HUES48 (cell line): ENCODE results near the gene GRAMD4.
"Not testable (repeated sequence)": the region's sequence is repeated elsewhere in the genome, so short reads cannot be mapped to it uniquely, and the experiment has no call there.

Source experiments
- H3K27ac ChIP-seq: one replicate; pipeline ENCODE4 v1.7.0; 2013; ENCODE audit warnings: low read depth, low read length, inconsistent platforms
- H3K27me3 ChIP-seq: 2 replicates; pipeline ENCODE4 v1.6.1; 2013; ENCODE audit warnings: mild to moderate bottlenecking, low read length; ENCODE audit not compliant: control insufficient read depth, insufficient read depth
- H3K36me3 ChIP-seq: 2 replicates; pipeline ENCODE4 v1.6.1; 2013; ENCODE audit warnings: low read length; ENCODE audit not compliant: control insufficient read depth, insufficient read depth
- H3K4me1 ChIP-seq: 2 replicates; pipeline ENCODE4 v1.6.1; 2013; ENCODE audit warnings: mild to moderate bottlenecking, low read length; ENCODE audit not compliant: control insufficient read depth, insufficient read depth
- H3K4me3 ChIP-seq: 2 replicates; pipeline ENCODE4 v1.5.1; 2013; ENCODE audit warnings: mild to moderate bottlenecking, low read depth, low read length
- H3K9ac ChIP-seq: 2 replicates; pipeline ENCODE4 v1.6.1; 2013; ENCODE audit warnings: mild to moderate bottlenecking, low read depth, low read length, moderate library complexity
- H3K9me3 ChIP-seq: 2 replicates; pipeline ENCODE4 v1.6.1; 2013; ENCODE audit warnings: low read length; ENCODE audit not compliant: control insufficient read depth, insufficient read depth

GRAMD4 gene

DNA sequence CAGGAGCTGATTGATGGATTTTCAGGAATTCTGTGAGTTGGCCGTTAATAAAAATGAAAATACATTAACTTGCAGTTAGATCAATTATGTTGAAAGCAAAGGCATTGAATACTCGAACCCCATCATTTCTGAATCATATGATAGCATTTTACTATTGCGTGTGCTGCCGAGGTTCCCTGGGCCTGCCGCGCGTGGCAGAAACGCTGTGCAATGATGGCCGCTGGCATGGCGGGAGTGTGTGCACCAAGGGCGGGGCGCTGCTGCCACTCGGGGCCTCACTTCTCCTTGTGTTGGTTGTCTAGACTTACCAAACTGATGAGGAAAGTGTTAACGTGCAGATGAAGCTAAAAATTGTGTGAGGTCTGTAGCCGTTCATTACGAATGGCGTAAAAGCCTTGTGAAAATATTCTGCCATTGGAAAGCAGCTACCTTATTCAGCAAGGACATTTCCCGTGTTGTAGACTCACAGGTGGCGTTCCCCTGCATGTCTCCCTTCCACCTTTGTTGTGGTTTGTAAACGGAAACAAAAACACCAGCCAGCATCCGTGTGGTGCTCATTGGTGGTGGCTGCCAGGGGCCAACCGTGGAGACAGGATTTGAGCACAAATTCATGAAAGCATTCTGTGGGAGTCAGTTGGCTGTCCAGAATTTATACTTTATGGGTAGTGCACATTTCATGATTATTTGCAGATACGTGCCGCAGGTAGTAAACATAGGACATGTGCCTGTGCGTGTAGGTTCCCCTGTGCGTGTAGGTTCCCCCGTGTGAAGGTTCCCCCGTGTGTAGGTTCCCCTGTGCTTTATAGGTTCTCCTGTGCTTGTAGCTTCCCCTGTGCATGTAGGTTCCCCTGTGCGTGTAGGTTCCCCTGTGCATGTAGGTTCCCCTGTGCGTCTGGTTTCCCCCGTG, 5.9 kb upstream of the GRAMD4 start:
- Histone ChIP-seq H3K9me3 (no peaks in the 10 kb centered on the region), H3K4me3 (no peak overlapping the region), H3K9ac (no peak overlapping the region), H3K36me3 (no peaks in the 10 kb centered on the region), H3K27ac (no peak overlapping the region), H3K27me3 (no peaks in the 10 kb centered on the region), H3K4me1 (peaks cover 5% of the 10 kb centered on the region; the same call in 1 of the 2 replicates)

DNA sequence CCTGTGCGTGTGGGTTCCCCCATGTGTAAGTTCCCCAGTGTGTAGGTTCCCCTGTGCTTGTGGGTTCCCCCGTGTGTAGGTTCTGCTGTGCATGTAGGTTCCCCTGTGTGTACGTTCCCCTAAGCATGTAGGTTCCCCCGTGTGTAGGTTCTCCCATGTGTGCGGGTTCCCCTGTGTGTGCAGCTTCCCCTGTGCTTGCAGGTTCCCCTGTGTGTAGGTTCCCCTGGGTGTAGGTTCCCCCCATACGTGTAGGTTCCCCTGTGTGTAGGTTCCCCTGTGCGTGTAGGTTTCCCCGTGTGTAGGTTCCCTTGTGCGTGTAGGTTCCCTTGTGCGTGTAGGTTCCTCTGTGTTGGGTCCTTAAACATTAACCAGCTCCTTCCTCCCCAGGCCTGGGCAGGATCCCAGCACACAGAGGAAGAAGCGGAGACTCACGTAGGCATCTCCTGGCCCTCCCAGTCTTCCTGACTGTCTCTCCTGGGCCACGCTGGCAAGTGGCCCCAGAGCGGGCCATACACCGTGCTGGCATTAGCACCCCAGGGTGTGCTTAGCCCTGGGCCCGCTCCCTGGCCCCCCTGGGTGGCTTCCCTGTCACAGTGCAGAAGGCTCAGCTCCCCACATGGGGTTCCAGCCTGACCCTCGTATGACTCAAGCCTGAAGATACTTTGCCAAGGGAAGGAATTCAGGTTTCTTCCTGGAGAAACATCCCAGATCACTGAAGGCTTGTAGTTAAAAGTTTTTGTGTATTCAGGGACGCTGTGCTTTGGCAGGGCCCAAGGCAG, 2.8 kb upstream of the GRAMD4 start:
- Histone ChIP-seq H3K9ac (no peak overlapping the region), H3K27me3 (no peaks in the 10 kb centered on the region), H3K4me1 (peaks cover 5% of the 10 kb centered on the region; the same call in 1 of the 2 replicates), H3K27ac (no peak overlapping the region), H3K9me3 (no peaks in the 10 kb centered on the region), H3K36me3 (no peaks in the 10 kb centered on the region), H3K4me3 (no peak overlapping the region)

DNA sequence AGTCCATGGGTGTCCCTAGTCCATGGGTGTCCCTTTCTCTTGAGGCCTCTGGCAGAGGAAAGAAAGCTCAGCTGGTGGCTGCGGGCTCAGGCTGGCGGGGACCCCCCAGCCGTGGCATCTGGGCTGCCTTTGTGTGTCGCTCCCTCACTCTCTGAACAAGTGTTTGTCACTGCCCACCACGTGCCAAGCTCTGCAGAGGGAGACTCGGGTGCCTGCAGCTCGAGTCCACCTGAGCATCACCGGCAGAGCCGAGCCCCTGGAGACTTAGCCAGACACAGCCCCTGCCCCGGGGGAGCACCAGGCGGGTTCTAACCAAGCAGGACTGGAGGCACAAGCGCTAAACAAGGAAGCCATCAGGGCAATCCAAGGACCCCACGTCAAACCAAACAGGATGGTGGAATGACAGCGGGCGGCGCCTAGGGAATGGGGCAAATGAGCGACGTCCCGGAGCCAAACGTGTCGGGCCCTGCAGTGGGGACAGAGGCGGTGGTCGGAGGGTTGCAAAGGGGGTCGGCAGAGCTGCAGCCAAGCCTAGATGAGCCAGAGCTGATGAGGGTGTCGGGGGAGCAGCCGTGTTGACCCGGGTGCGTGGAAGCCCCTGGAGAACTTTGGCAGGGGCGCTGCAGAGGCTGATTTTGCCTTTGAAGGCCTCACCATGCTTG, 2.1 kb upstream of the GRAMD4 start:
- no peak overlapping the region for H3K27ac ChIP-seq

DNA sequence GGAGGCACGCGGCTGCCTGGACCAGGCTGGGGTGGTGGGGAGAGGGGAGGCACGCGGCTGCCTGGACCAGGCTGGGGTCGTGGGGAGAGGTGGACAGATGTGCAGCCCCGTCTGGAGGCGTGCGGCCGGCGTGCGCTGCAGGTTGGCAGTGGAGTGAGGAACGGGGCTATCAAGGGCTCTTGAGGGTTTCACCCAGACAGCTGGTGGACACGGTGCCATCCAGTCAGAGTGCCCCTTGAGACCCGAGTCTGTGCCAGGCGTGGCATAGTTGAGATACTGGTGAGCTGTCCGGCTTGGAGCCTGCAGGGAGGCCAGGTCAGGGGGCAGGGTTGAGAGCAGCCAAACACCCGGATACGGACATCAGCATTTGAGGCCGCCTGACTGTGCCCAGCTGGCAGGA, 1.5 kb upstream of the GRAMD4 start:
- H3K9ac ChIP-seq, result no peak overlapping the region
- peaks cover 5% of the 10 kb centered on the region; the same call in 1 of the 2 replicates for H3K4me1 ChIP-seq
- H3K9me3 ChIP-seq, result no peaks in the 10 kb centered on the region
- H3K27me3 ChIP-seq, result no peaks in the 10 kb centered on the region
- H3K4me3 ChIP-seq, result no peak overlapping the region
- no peaks in the 10 kb centered on the region for H3K36me3 ChIP-seq
- H3K27ac ChIP-seq, result no peak overlapping the region

More for the DNA sequence above, 2.1 kb upstream of the GRAMD4 start:
- H3K27me3 ChIP-seq, result no peaks in the 10 kb centered on the region
- no peak overlapping the region for H3K4me3 ChIP-seq
- no peak overlapping the region for H3K9ac ChIP-seq
- H3K36me3 ChIP-seq, result no peaks in the 10 kb centered on the region
- peaks cover 5% of the 10 kb centered on the region; the same call in 1 of the 2 replicates for H3K4me1 ChIP-seq
- no peaks in the 10 kb centered on the region for H3K9me3 ChIP-seq

DNA sequence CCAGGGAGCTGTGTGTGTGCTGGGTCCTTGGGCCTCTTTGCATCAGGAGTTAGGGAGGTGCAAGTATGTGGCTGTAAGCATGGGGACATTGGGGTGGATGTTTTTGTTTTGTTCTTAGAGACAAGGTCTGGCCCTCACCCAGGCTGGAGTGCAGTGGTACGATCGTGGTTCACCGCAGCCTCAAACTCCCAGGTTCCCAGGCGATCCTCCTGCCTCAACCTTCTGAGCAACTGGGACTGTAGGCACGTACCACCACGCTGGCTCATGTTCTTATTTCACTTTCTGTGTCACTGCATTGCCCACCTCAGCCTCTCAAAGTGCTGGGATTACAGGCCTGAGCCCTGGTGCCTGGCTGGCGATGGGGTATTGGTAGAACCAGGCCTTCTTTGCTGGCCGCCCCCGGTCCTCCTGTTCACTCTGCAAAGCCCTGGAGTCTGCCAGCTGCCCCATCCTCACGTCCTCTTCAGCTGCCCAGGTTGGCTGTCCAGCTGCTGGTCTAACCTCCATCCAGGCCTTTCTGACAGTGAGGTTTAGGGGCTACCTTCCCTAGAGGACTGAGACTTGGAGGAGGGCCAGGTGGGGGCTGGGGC, 851 bp upstream of the GRAMD4 start:
- Histone ChIP-seq H3K36me3 (no peaks in the 10 kb centered on the region), H3K4me3 (no peak overlapping the region), H3K9ac (no peak overlapping the region), H3K27ac (no peak overlapping the region), H3K9me3 (no peaks in the 10 kb centered on the region), H3K27me3 (no peaks in the 10 kb centered on the region), H3K4me1 (no peaks in the 10 kb centered on the region)

DNA sequence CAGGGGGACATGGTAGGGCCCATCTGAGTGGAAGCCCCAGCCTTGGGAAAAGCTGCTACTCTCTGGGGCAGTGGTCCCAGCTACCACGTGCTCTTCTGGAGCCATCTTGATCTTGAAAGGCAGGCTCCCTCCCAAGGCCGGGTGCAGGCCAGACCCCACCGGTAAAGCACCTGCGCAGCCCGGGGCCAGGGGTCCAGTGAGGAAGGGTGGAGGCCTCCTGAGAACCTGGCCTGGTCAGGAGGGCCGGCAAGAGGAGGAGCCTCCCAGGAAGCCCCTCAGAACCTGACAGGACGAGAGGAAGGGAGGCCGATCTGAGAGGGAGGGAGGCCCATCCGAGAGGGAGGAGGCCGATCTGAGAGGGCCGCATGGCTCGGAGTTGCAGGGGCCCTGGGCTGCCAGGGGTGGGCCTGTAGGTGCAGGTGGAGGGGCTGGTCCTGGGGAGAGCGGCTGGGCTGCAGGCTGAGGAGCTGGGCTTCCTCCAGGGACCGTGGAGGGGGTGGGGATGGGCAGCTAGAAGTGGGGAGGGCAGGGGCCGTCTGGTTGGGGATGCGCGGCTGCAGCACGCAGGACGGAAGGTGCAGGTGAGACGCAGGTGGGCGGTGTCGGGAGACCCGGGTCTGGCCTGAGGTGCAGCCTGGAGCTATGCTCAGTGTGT, 529 bp downstream of the GRAMD4 start:
- Histone ChIP-seq H3K27ac (no peak overlapping the region), H3K9ac (no peak overlapping the region), H3K4me1 (no peaks in the 10 kb centered on the region)

DNA sequence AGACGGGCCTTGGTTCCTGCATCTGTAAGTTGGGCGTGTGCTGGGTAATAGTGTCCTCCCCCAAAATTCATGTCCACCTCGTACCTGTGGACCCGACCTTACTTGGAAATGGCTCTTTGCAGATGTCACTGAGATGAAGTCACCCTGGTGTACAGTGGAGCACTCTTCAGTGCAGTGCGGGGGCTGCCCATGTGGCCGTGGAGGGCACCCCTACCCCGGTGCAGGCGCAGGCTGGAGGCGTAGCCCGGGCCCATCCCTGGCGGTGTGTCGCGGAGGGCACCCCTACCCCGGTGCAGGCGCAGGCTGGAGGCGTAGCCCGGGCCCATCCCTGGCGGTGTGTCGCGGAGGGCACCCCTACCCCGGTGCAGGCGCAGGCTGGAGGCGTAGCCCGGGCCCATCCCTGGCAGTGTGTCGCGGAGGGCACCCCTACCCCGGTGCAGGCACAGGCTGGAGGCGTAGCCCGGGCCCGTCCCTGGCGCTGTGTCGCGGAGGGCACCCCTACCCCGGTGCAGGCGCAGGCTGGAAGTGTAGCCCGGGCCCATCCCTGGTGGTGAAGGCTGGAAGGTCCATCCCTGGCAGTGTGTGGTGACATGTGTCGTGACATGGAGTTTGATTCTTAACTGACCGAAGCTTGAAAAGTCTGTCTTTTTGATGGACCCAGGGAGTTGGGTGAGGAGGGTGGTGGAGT, 1.2 kb downstream of the GRAMD4 start:
- not testable (repeated sequence) for H3K27me3 ChIP-seq, H3K4me3 ChIP-seq, H3K4me1 ChIP-seq, H3K27ac ChIP-seq, H3K36me3 ChIP-seq, H3K9ac ChIP-seq, H3K9me3 ChIP-seq

More for the DNA sequence above, 529 bp downstream of the GRAMD4 start:
- H3K9me3 ChIP-seq, result no peaks in the 10 kb centered on the region
- no peaks in the 10 kb centered on the region for H3K36me3 ChIP-seq
- no peaks in the 10 kb centered on the region for H3K27me3 ChIP-seq
- no peak overlapping the region for H3K4me3 ChIP-seq

DNA sequence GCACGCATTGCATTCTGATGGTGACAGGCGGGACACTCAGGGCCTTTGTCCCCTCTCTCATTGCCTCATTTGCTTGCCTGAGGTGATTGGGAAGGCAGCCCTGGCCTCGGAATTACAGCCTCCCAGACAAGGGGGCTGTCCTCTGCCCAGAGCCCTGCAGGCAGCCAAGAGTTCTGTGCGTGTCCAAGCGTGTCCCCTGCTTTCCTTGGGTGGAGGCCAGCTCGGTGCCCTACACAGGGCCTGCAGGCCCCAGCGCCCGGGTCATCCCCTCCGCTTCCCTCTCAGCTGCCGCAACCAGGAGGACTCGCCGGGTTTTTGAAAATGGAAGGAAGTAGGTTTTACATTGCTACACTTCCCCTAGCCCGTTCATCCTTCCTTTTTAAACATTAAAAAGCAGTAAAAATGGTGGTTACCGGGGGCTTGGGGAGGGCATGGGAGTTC, 1.9 kb downstream of the GRAMD4 start:
- Histone ChIP-seq H3K9me3 (no peaks in the 10 kb centered on the region), H3K27me3 (no peaks in the 10 kb centered on the region), H3K27ac (no peak overlapping the region), H3K36me3 (no peaks in the 10 kb centered on the region), H3K4me3 (no peak overlapping the region), H3K4me1 (peaks cover 6% of the 10 kb centered on the region; the same call in 1 of the 2 replicates), H3K9ac (no peak overlapping the region)

DNA sequence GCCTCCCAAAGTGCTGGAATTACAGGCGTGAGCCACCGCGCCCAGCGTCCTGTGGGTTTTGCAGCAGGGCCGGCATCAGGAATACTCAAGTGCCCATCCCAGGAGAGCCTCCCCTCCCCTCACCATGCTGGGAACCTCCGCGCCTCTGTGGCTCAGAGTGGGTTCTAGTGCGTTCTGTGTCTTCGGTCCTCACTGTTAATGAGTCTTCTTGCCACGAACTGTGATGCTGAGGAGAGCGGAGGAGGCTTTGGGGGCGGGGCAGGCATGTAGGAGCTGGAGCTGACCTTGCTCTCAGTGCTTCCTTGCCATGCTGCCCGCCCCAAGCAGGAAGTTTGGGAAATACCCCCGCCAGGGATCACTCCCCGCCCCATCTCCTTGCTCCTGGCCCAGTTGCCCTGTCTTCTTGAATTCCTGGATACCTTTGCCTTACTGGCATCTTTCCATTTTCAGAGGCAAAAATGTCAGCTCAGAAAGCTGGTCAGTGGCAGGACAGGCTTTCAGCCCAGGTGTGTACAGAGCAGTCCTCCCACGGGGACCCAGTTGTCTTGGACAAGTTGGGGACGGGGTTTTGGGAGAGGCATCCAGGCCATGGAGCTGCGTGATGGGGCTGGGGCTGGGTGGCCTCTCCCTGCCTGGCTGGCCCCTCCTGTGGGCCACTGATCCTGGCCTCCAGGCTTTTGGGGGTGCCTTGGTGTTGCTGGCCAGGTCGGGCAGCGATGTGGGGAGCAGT, 5.1 kb downstream of the GRAMD4 start:
- Histone ChIP-seq H3K9ac (no peak overlapping the region), H3K36me3 (no peaks in the 10 kb centered on the region), H3K27me3 (no peaks in the 10 kb centered on the region), H3K4me3 (no peak overlapping the region), H3K9me3 (no peaks in the 10 kb centered on the region), H3K27ac (no peak overlapping the region), H3K4me1 (peaks cover 14% of the 10 kb centered on the region)
